AG04449 (cell line): ENCODE measurements around the gene UBP1.

Source experiments
- CTCF ChIA-PET: fragments of 350-600 bp; formaldehyde crosslinking; extraction: SDS; loops from one replicate; lab custom pipeline; 2021; ENCODE audit warnings: antibody characterized with exemption; lab: Yijun Ruan, JAX
- POLR2A ChIA-PET: fragments of 400-600, 350-600 bp; formaldehyde crosslinking; extraction: SDS; loops from one replicate; lab custom pipeline; 2020; ENCODE audit warnings: antibody characterized with exemption, inconsistent platforms; lab: Yijun Ruan, JAX
- DNase-seq: peaks from one replicate; pipeline ENCODE4 v3.0.0-alpha.2; 2010; ENCODE audit warnings: low read depth, low spot score
- H3K4me3 ChIP-seq: 2 replicates; pipeline ENCODE4 v1.5.1; 2011; ENCODE audit warnings: low read depth, mild to moderate bottlenecking, control low read depth, low read length
- CTCF ChIP-seq: IDR thresholded peaks from one replicate; pipeline ENCODE4 v1.5.1; 2011; ENCODE audit warnings: mild to moderate bottlenecking, moderate library complexity, low read length, control low read depth, inconsistent platforms; ENCODE audit not compliant: insufficient read depth; ENCODE audit errors: missing control alignments

UBP1 gene

GRCh38 chr3:33389908-33390307, 50.3 kb downstream of the UBP1 start:
- DNase-seq, result no peak
- ChIA-PET CTCF (interaction anchor here (1.3 to 3.4 kb wide), 2 partner anchors 18 to 259 kb away, joined by 4 to 24 read pairs; no protein-coding TSS in a partner anchor), POLR2A (no interaction called here)
- no peak for TF ChIP-seq CTCF
- H3K4me3 ChIP-seq, result no peak overlapping the region

- DNase-seq, result no peak
- ChIA-PET CTCF (interaction anchor here (3.4 kb wide), 1 partner anchor 16 kb away, joined by 24 read pairs; no protein-coding TSS in a partner anchor), POLR2A (no interaction called here)
- no peak overlapping the region for H3K4me3 ChIP-seq
- TF ChIP-seq CTCF, result no peak
Measured at GRCh38 chr3:33388374-33389100, 51.7 kb downstream of the UBP1 start.

GRCh38 chr3:33386631-33387030, 53.6 kb downstream of the UBP1 start:
- no peak overlapping the region for H3K4me3 ChIP-seq
- POLR2A ChIA-PET, result no interaction called here
- no peak for TF ChIP-seq CTCF
- DNase-seq, result no peak
- CTCF ChIA-PET, result interaction anchor here (1.3 to 5.8 kb wide), 3 partner anchors 8 to 255 kb away, joined by 6 to 53 read pairs (median 9); no protein-coding TSS in a partner anchor

GRCh38 chr3:33385423-33385822, 54.8 kb downstream of the UBP1 start:
- CTCF ChIA-PET, result interaction anchor here (1.3 to 5.8 kb wide), 3 partner anchors 12 to 254 kb away, joined by 6 to 53 read pairs (median 9); no protein-coding TSS in a partner anchor
- H3K4me3 ChIP-seq, result no peak overlapping the region
- TF ChIP-seq CTCF, result no peak
- DNase-seq, result no peak
- POLR2A ChIA-PET, result no interaction called here

- POLR2A ChIA-PET, result no interaction called here
Measured at GRCh38 chr3:33383951-33384350, 56.3 kb downstream of the UBP1 start.

More at GRCh38 chr3:33383951-33384350, 56.3 kb downstream of the UBP1 start:
- no peak for TF ChIP-seq CTCF
- DNase-seq, result no peak
- CTCF ChIA-PET, result interaction anchor here (2.2 to 5.8 kb wide), 2 partner anchors 11 to 252 kb away, joined by 6 to 53 read pairs; no protein-coding TSS in a partner anchor
- no peak overlapping the region for H3K4me3 ChIP-seq
